Measurements from ENCODE around the gene VIPR1.

VIPR1 gene

GRCh38 chr3:42502429-42503250, at the start of gene VIPR1:
Gene VIPR1, plus strand, starts transcription at chr3:42502643. Its CDS starts 93 bp downstream, at chr3:42502736.
- in situ Hi-C loops (cut with MboI; ENCODE audit: low sequenced_read_pairs): no loop called here

GRCh38 chr3:42456211-42456610, 46.2 kb upstream of the VIPR1 start:
- in situ Hi-C loops (cut with MboI; ENCODE audit: low sequenced_read_pairs): no loop called here

DNA sequence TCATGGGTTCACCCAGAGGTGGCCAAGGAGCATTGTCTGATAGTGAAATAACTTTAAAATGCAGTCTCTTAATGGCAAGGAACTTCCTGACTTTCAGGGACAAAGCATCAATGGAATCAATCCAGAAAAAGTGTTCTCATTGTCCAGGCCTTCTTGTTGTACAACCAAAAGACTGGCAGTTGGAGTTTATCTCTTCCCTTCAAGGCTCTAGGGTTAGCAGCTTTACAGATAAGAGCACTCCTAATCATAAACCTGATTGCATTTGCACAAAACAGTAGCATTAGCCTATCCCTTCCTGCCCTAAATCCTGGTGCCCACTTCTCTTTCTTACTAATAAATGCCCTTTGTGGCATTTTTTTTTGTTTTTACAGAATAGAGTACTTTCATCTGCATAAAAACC, 43.3 kb upstream of the VIPR1 start:
- in situ Hi-C loops (cut with MboI; ENCODE audit: low sequenced_read_pairs): no loop called here

DNA sequence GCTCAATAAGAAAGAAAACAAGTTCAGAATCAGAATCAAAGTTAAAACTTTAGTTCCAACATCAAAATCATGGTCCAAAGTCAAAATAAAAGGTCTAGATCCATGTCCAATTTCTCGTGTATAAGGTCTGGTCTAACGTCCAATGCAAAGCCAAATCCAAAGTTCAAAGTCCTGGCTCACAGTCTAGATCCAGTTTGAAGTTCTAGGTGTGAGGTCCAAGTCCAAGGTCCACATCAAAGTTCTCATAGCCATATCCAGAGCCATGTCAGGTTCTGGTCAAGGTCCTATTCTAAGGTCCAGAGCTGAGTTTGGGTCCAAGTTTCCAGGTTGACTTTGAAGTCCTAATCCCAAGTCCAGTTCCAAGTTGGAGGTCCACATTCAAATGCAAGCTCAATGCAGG, 40.7 kb upstream of the VIPR1 start:
- in situ Hi-C loops (cut with MboI; ENCODE audit: low sequenced_read_pairs): no loop called here

DNA sequence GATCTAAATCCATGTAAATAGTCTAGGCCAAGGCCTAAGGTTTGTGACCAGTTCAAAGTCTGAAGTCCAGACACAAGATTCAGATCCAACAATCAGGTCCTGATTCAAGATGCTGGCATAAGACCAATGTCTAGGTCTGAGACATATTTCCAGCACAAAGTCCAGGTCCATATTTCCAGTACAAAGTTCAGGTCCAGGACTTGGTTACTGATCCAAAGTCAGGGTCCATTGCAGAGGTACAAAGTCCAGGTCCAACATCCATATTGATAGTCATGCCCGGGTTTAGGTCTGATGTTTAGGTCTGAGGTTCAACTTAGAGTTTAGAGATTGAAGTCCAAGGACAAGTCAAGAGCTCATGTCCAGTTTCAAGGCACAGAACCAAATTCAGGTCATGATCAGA, 39.4 kb upstream of the VIPR1 start:
- in situ Hi-C loops (cut with MboI; ENCODE audit: low sequenced_read_pairs): no loop called here

DNA sequence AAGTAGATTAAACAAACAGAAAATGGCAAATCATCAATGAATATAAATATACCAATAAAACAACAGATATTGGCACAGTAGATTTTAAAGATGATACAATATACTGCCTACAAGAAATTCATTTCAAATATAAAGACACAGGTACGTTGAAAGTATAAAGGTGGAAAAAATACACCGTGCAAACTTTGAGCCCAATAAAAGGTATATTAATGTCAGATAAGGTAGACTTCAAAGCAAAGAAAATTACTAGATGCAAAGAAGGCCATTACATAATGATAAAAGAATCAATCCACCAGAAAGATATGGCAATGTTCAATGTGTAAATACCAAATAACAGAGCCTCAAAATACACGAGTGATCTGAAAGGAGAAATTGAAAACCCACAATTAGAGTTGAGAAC, 34.3 kb upstream of the VIPR1 start:
- in situ Hi-C loops (cut with MboI; ENCODE audit: low sequenced_read_pairs): no loop called here

DNA sequence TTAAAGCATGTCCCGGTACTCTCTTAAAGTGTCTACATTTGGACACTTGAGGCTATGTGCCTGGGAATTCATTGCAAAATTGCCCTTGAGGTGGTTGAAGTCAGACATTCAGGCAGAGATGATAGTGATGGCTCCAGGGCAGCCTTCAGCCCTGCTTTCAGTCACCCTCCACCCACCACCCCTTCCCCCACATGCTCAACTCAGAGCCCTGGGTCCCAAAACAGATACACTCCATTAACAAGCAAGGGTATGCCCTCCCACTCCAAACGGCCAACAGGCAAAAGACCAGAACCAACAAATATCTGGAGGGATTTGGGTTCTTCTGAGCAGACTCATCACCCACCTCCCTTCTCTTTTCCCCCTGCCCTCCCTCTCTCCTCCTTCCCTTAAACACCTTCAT, 29.9 kb upstream of the VIPR1 start:
- in situ Hi-C loops (cut with MboI; ENCODE audit: low sequenced_read_pairs): no loop called here

GRCh38 chr3:42473083-42473932, 29.1 kb upstream of the VIPR1 start:
- in situ Hi-C loops (cut with MboI; ENCODE audit: low sequenced_read_pairs): no loop called here

GRCh38 chr3:42476225-42477125, 26.0 kb upstream of the VIPR1 start:
- in situ Hi-C loops (cut with MboI; ENCODE audit: low sequenced_read_pairs): no loop called here

DNA sequence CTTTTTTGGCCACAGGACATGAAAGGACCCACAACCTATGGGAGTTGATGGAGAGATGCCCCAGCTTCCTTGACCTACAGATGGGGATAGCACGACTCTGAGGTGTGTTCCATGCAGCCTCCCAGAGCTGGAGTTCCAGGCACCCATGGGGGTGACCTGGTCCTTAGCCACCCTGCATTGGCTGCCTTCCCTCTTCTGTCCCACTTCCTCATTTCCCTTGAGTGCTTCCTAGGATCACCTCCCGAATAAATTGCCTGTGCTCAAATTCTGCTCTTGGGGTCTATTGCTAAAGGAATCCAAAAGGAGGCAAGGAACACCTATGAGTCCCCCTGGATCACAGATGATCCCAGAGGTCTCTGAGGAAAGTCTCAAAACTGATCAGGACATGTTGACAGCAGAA, 24.7 kb upstream of the VIPR1 start:
- in situ Hi-C loops (cut with MboI; ENCODE audit: low sequenced_read_pairs): no loop called here

GRCh38 chr3:42478830-42479229, 23.6 kb upstream of the VIPR1 start:
- in situ Hi-C loops (cut with MboI; ENCODE audit: low sequenced_read_pairs): no loop called here

GRCh38 chr3:42486814-42487565, 15.5 kb upstream of the VIPR1 start:
- in situ Hi-C loops (cut with MboI; ENCODE audit: low sequenced_read_pairs): no loop called here

GRCh38 chr3:42488687-42489086, 13.8 kb upstream of the VIPR1 start:
- in situ Hi-C loops (cut with MboI; ENCODE audit: low sequenced_read_pairs): no loop called here

DNA sequence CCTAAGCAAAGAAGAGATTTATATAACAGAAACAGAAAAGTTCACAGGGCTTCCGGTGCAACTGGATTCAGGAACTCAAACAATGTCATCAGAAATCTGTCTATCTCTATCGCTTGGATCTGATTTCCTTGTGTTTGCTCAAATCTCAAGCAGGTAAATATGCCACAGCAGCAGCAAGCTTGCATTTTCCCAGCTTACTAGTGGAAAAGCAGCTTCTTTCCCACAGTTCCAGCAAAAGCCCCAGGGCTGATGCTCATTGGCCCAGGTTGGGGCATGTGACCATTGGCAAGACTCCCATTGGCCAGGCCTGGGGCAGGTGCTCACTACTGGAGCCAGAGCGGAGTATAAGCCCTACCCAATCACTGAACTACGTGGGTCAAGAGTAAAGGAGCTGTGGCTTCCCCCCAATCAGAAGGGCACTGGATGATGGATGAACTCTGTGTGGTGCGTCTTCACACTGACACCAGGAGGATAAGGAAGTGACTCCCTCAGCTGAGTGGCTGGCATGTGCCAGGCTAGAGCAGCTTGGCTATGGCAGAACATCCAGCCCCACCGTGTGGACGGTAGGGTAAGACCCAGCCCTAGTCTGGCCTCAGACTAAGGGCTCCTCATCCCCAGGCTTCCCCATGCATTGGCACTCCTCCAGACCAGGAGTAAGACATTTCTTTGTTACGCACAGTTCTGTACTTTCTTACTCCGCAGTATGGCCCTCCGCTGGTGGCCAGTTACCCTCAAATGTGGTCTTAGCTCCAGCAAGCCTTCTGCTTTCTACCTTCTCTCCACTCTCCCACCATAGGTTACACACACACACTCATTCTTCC, 13.1 kb upstream of the VIPR1 start:
- in situ Hi-C loops (cut with MboI; ENCODE audit: low sequenced_read_pairs): no loop called here

GRCh38 chr3:42489937-42490227, 12.6 kb upstream of the VIPR1 start:
- in situ Hi-C loops (cut with MboI; ENCODE audit: low sequenced_read_pairs): no loop called here

GRCh38 chr3:42490243-42490642, 12.2 kb upstream of the VIPR1 start:
- in situ Hi-C loops (cut with MboI; ENCODE audit: low sequenced_read_pairs): no loop called here

GRCh38 chr3:42491881-42492507, 10.4 kb upstream of the VIPR1 start:
- in situ Hi-C loops (cut with MboI; ENCODE audit: low sequenced_read_pairs): no loop called here

DNA sequence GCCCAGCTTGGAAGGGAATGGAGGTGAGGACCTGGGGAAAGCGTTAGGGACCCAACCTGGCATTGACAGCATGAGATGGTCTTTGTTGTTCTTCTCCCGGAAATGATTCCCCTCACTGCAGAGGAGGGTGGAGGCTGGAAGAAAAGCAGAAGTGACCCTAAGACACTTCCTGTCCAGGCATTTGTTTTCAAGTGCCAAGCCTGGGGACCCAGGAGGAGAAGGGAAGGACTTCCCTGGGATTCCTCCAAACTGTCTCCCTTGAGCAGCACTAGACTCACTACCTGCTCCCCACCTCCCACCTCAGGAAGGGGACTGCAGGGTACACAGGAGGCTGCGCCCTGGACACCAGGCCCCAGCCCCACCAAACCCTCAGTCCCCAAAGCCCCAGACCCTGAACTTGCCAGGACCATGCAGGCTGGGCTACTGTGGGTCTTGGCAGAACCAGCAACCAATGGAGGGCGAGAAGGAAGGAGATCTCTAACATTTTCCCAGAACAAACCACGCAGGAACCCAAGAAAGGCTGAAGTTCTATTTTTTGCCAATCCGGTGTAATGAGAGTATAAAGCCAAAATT, 9.8 kb upstream of the VIPR1 start:
- in situ Hi-C loops (cut with MboI; ENCODE audit: low sequenced_read_pairs): no loop called here
